WI38 (cell line): ENCODE data around the gene PRKCG.

Experiments used
- H3K4me3 ChIP-seq: 2 replicates; pipeline ENCODE4 v1.5.1; 2011; ENCODE audit warnings: low read depth, mild to moderate bottlenecking, control low read depth, low read length
- CTCF ChIP-seq: IDR thresholded peaks from 2 replicates; pipeline ENCODE4 v1.5.1; 2012; ENCODE audit warnings: low read depth, mild to moderate bottlenecking, control low read depth, low read length

PRKCG gene

GRCh38 chr19:53927739-53928138 lies 45.7 kb downstream of the PRKCG start:
- no peak for TF ChIP-seq CTCF
- no peak overlapping the region for H3K4me3 ChIP-seq

- no peak overlapping the region for H3K4me3 ChIP-seq
- no peak for TF ChIP-seq CTCF
Observed at GRCh38 chr19:53936029-53936428, 54.0 kb downstream of the PRKCG start.

- TF ChIP-seq CTCF: no peak
- H3K4me3 ChIP-seq: no peak overlapping the region
Observed at GRCh38 chr19:53942001-53942786, 60.2 kb downstream of the PRKCG start.

GRCh38 chr19:53944416-53944815 lies 62.4 kb downstream of the PRKCG start:
- TF ChIP-seq CTCF: no peak
- H3K4me3 ChIP-seq: no peak overlapping the region

GRCh38 chr19:53944933-53945332 lies 62.9 kb downstream of the PRKCG start:
- H3K4me3 ChIP-seq: no peak overlapping the region
- no peak for TF ChIP-seq CTCF

GRCh38 chr19:53945441-53945840 lies 63.4 kb downstream of the PRKCG start:
- no peak overlapping the region for H3K4me3 ChIP-seq
- no peak for TF ChIP-seq CTCF

- TF ChIP-seq CTCF: no peak
Observed at GRCh38 chr19:53945998-53946397, 64.0 kb downstream of the PRKCG start.

More at GRCh38 chr19:53945998-53946397, 64.0 kb downstream of the PRKCG start:
- H3K4me3 ChIP-seq: no peak overlapping the region
